Fibroblast of lung (primary cell): ENCODE measurements around the gene ACAA1. TPM values are rescaled to one million over a fixed set of nuclear protein-coding genes. Genes with fewer than 3 reads are reported as not detected.

ENCODE experiments used
- DNase-seq, 2 donors: peaks; one replicate each; pipeline versions ENCODE4 v3.0.0 to v3.0.0-alpha.2; 2010; ENCODE audit warnings: low read depth in 2 of 2
- H2AFZ ChIP-seq: 2 replicates; pipeline ENCODE4 v1.5.1; 2012; ENCODE audit warnings: low read length, control low read depth, inconsistent platforms
- H3K27ac ChIP-seq: 2 replicates; pipeline ENCODE4 v1.5.1; 2011; ENCODE audit warnings: low read length, control low read depth; ENCODE audit not compliant: insufficient read depth
- H3K27me3 ChIP-seq: 2 replicates; pipeline ENCODE4 v1.5.1; 2011; ENCODE audit warnings: mild to moderate bottlenecking, low read length; ENCODE audit not compliant: control insufficient read depth, insufficient read depth
- H3K36me3 ChIP-seq: 2 replicates; pipeline ENCODE4 v1.5.1; 2011; ENCODE audit warnings: low read length; ENCODE audit not compliant: control insufficient read depth, insufficient read depth
- H3K4me1 ChIP-seq: 2 replicates; pipeline ENCODE4 v1.5.1; 2011; ENCODE audit warnings: low read length; ENCODE audit not compliant: control insufficient read depth, insufficient read depth; ENCODE audit errors: extremely low read depth
- H3K4me2 ChIP-seq: 2 replicates; pipeline ENCODE4 v1.5.1; 2011; ENCODE audit warnings: low read length, control low read depth; ENCODE audit not compliant: insufficient read depth; ENCODE audit errors: extremely low read depth
- H3K4me3 ChIP-seq, 4 experiments: fragments of 200-600 bp in 1 of 4; sonication (generic) in 1 of 4; replicated peaks in 1 of 4; 2 replicates each; pipeline ENCODE4 v1.5.1; 2011 to 2016; ENCODE audit warnings: low read length in 4 of 4, low read depth in 3 of 4, mild to moderate bottlenecking in 3 of 4, control low read depth in 2 of 4, inconsistent platforms in 1 of 4, mixed read lengths in 1 of 4; ENCODE audit not compliant: insufficient read depth in 1 of 4; ENCODE audit errors: control extremely low read depth in 1 of 4
- H3K79me2 ChIP-seq: 2 replicates; pipeline ENCODE4 v1.5.1; 2012; ENCODE audit warnings: mild to moderate bottlenecking, low read length, inconsistent platforms; ENCODE audit not compliant: control insufficient read depth, insufficient read depth
- H3K9ac ChIP-seq: 2 replicates; pipeline ENCODE4 v1.5.1; 2011; ENCODE audit warnings: mild to moderate bottlenecking, low read length, control low read depth; ENCODE audit not compliant: insufficient read depth
- H3K9me3 ChIP-seq: 2 replicates; pipeline ENCODE4 v1.5.1; 2012; ENCODE audit warnings: low read depth, low read length; ENCODE audit not compliant: control insufficient read depth, insufficient read depth
- H4K20me1 ChIP-seq: 2 replicates; pipeline ENCODE4 v1.5.1; 2011; ENCODE audit warnings: low read length; ENCODE audit not compliant: control insufficient read depth, insufficient read depth; ENCODE audit errors: extremely low read depth
- CTCF ChIP-seq, 2 donors: IDR thresholded peaks in 1 of 2; conservative IDR thresholded peaks in 1 of 2; 1 replicate in 1 of 2; 2 replicates in 1 of 2; pipeline ENCODE4 v1.5.1; 2011 to 2012; ENCODE audit warnings: low read length in 2 of 2, control low read depth in 1 of 2, inconsistent platforms in 1 of 2, low read depth in 1 of 2, mild to moderate bottlenecking in 1 of 2
- EZH2 ChIP-seq: IDR thresholded peaks from 2 replicates; pipeline ENCODE4 v1.5.1; 2012; ENCODE audit warnings: low read length, control low read depth, mild to moderate bottlenecking; ENCODE audit errors: missing control alignments
- polyA plus RNA-seq, 2 donors: library from polyadenylated mRNA; depleted of rRNA in 1 of 2; stranded (reverse) in 1 of 2; unstranded in 1 of 2; fragments of >200 nt; gene quantifications; 2 replicates each; pipeline ENCODE4 v1.2.1, GENCODE V29; 2011 to 2012; ENCODE audit warnings: missing spikeins in 1 of 2
- total RNA-seq: library from RNA; depleted of rRNA; stranded (reverse); fragments of >200 nt; gene quantifications from 2 replicates; pipeline ENCODE4 v1.2.1, GENCODE V29; 2014

The ACAA1 gene
- total and polyA plus RNA-seq, 2 donors (not counting 1 experiment from before 2014, with no cell fraction given), result 40.6 to 41.0 TPM

DNA sequence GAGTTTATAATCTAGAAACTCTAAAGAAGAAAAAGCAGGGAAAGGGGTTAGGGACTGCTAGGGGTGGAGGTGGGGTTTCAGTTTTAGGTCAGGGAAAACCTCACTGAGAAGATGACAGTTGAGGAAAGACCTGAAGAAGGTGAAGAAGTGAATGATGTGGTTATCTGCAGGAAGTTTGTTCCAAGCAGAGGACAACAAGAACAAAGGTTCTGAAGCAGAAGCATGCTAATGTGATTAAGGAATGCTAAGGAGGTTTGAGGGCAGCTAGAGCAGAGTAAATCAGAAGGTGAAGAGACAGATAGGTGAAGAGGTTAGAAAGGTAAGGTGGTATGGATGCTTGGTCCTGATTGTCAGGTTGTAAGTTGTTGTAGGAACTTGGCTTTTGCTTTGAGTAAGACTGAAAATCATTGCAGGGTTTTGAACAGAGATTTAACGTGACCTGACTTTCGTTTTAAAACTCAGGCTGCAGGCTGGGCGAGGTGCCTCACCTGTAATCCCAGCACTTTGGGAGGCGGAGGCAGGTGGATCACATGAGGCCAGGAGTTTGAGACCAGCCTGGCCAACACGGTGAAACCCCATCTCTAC lies 37.0 kb upstream of the ACAA1 start:
- H3K27me3 ChIP-seq, result no peaks in the 10 kb centered on the region
- no peak overlapping the region for H3K4me2 ChIP-seq
- DNase-seq, result no peak
- no peak overlapping the region for H3K9ac ChIP-seq
- H3K4me1 ChIP-seq, result peaks cover 7% of the 10 kb centered on the region
- H3K36me3 ChIP-seq, result no peaks in the 10 kb centered on the region
- peaks cover 2% of the 10 kb centered on the region for H4K20me1 ChIP-seq
- no peak overlapping the region for H3K27ac ChIP-seq
- H3K79me2 ChIP-seq, result peaks cover 95% of the 10 kb centered on the region
- no peak overlapping the region for H2AFZ ChIP-seq
- H3K4me3 ChIP-seq, result no peak overlapping the region
- TF ChIP-seq EZH2 (no peak), CTCF (conservative IDR thresholded peaks at IDR 0.05 in 1 of 2, IDR thresholded peaks at IDR 0.05 in 1 of 2; ENCODE audit: low read depth in 1 of 2, low read length in 2 of 2) (no peak)
- H3K9me3 ChIP-seq, result no peaks in the 10 kb centered on the region

DNA sequence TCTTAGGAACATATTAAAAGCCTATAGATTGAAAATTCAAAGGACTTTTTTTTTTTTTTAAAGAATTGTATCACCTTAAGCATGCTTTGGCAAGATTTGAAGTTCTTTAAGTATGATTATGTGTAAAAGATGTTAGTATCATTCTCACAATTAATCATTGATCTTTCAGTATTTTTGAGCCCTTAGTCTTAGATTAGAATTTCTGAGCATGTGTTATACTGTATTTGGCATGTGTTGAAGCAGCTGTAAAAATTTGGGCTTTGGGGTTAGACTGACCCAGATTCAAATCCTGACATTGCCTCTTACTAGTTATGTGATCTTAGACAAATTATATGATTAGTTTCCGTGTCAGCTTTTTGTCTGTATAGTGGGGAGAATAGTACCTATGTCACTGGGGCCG lies 34.7 kb upstream of the ACAA1 start:
- Histone ChIP-seq H3K9me3 (no peaks in the 10 kb centered on the region), H3K4me3 (no peak overlapping the region), H2AFZ (no peak overlapping the region), H3K27me3 (no peaks in the 10 kb centered on the region), H3K9ac (no peak overlapping the region), H3K4me1 (peaks cover 13% of the 10 kb centered on the region), H4K20me1 (peaks cover 2% of the 10 kb centered on the region), H3K4me2 (no peak overlapping the region), H3K27ac (no peak overlapping the region), H3K36me3 (no peaks in the 10 kb centered on the region), H3K79me2 (peaks cover 97% of the 10 kb centered on the region)
- DNase-seq, result no peak
- TF ChIP-seq CTCF (conservative IDR thresholded peaks at IDR 0.05 in 1 of 2, IDR thresholded peaks at IDR 0.05 in 1 of 2; ENCODE audit: low read depth in 1 of 2, low read length in 2 of 2), result no peak
- TF ChIP-seq EZH2, result no peak

- DNase-seq, result no peak
- TF ChIP-seq CTCF (conservative IDR thresholded peaks at IDR 0.05 in 1 of 2, IDR thresholded peaks at IDR 0.05 in 1 of 2; ENCODE audit: low read depth in 1 of 2, low read length in 2 of 2) (no peak), EZH2 (no peak)
- Histone ChIP-seq H3K4me3 (no peak overlapping the region), H3K36me3 (no peaks in the 10 kb centered on the region), H3K27me3 (no peaks in the 10 kb centered on the region), H3K9ac (no peak overlapping the region), H3K4me2 (no peak overlapping the region), H4K20me1 (peaks cover 2% of the 10 kb centered on the region), H3K27ac (no peak overlapping the region), H3K9me3 (no peaks in the 10 kb centered on the region), H2AFZ (no peak overlapping the region), H3K79me2 (peaks cover 96% of the 10 kb centered on the region), H3K4me1 (peaks cover 13% of the 10 kb centered on the region)
Observed at GRCh38 chr3:38170722-38171121, 33.8 kb upstream of the ACAA1 start.
